AG04450 (cell line): ENCODE measurements around the gene HEPACAM2. TPM values are rescaled to one million over a fixed set of nuclear protein-coding genes. Genes with fewer than 3 reads are reported as not detected.

ENCODE experiments used
- CTCF ChIA-PET: fragments of 300-600, 350-600 bp; formaldehyde crosslinking; extraction: SDS; loops from one replicate; lab custom pipeline; 2022; ENCODE audit warnings: antibody characterized with exemption, inconsistent platforms; lab: Charles Lee
- POLR2A ChIA-PET: fragments of 350-600 bp; formaldehyde crosslinking; extraction: SDS; loops from one replicate; lab custom pipeline; 2021; ENCODE audit warnings: antibody characterized with exemption, inconsistent platforms; lab: Yijun Ruan, JAX
- DNase-seq: peaks from one replicate; pipeline ENCODE4 v3.0.0-alpha.2; 2011; ENCODE audit warnings: low read depth, low spot score
- H3K27ac ChIP-seq: one replicate; pipeline ENCODE4 v1.5.1; 2012; ENCODE audit warnings: low read depth, low read length, control low read depth
- H3K27me3 ChIP-seq: one replicate; pipeline ENCODE4 v1.6.0; 2012; ENCODE audit warnings: low read length; ENCODE audit not compliant: control insufficient read depth, insufficient read depth
- H3K4me3 ChIP-seq: 2 replicates; pipeline ENCODE4 v1.5.1; 2011; ENCODE audit warnings: mild to moderate bottlenecking, low read depth, low read length, control low read depth
- H3K9me3 ChIP-seq: 2 replicates; pipeline ENCODE4 v1.5.1; 2012; ENCODE audit warnings: low read length; ENCODE audit not compliant: control insufficient read depth, insufficient read depth
- CTCF ChIP-seq: IDR thresholded peaks from 2 replicates; pipeline ENCODE4 v1.5.1; 2011; ENCODE audit warnings: low read depth, low read length, control low read depth, inconsistent platforms
- polyA plus RNA-seq: library from polyadenylated mRNA; depleted of rRNA; stranded (reverse); fragments of >200 nt; gene quantifications from 2 replicates; pipeline ENCODE4 v1.2.3, GENCODE V29; 2011

The HEPACAM2 gene
- polyA plus RNA-seq, 1 experiment, result not detected

- H3K27me3 ChIP-seq, result no peaks in the 10 kb centered on the region
- POLR2A ChIA-PET, result no interaction called here
- peak; percentile 10 for DNase-seq
- H3K9me3 ChIP-seq, result no peaks in the 10 kb centered on the region
- peak; percentile 49 for TF ChIP-seq CTCF
- no peak overlapping the region for H3K4me3 ChIP-seq
- CTCF ChIA-PET, result interaction anchor here (0.6 to 9.4 kb wide), 33 partner anchors 9 to 977 kb away, joined by 3 to 180 read pairs (median 4); partner anchors contain the start of gene VPS50
- no peak overlapping the region for H3K27ac ChIP-seq
These were observed 19.5 kb upstream of the HEPACAM2 start for GRCh38 chr7:93245525-93246432.

GRCh38 chr7:93242106-93242505 is 15.8 kb upstream of the HEPACAM2 start:
- ChIA-PET POLR2A (no interaction called here), CTCF (interaction anchor here (1.4 to 9.4 kb wide), 4 partner anchors 13 to 308 kb away, joined by 6 to 180 read pairs (median 13); no protein-coding TSS in a partner anchor)
- no peak for TF ChIP-seq CTCF
- Histone ChIP-seq H3K4me3 (no peak overlapping the region), H3K9me3 (no peaks in the 10 kb centered on the region), H3K27ac (no peak overlapping the region), H3K27me3 (no peaks in the 10 kb centered on the region)
- DNase-seq, result no peak

GRCh38 chr7:93239824-93240223 is 13.6 kb upstream of the HEPACAM2 start:
- POLR2A ChIA-PET, result no interaction called here
- no peak for DNase-seq
- CTCF ChIA-PET, result interaction anchor here (1.4 to 9.4 kb wide), 2 partner anchors 12 to 310 kb away, joined by 6 to 180 read pairs; no protein-coding TSS in a partner anchor
- H3K4me3 ChIP-seq, result no peak overlapping the region
- H3K27me3 ChIP-seq, result no peaks in the 10 kb centered on the region
- no peak overlapping the region for H3K27ac ChIP-seq
- no peak for TF ChIP-seq CTCF
- H3K9me3 ChIP-seq, result no peaks in the 10 kb centered on the region

GRCh38 chr7:93238748-93239147 is 12.5 kb upstream of the HEPACAM2 start:
- no peaks in the 10 kb centered on the region for H3K27me3 ChIP-seq
- H3K27ac ChIP-seq, result no peak overlapping the region
- ChIA-PET CTCF (interaction anchor here (1.4 to 9.4 kb wide), 2 partner anchors 11 to 311 kb away, joined by 6 to 180 read pairs; no protein-coding TSS in a partner anchor), POLR2A (no interaction called here)
- no peak for DNase-seq
- no peaks in the 10 kb centered on the region for H3K9me3 ChIP-seq
- TF ChIP-seq CTCF, result no peak
- H3K4me3 ChIP-seq, result no peak overlapping the region

- Histone ChIP-seq H3K4me3 (no peak overlapping the region), H3K9me3 (no peaks in the 10 kb centered on the region), H3K27me3 (no peaks in the 10 kb centered on the region), H3K27ac (no peak overlapping the region)
- no peak for DNase-seq
- ChIA-PET CTCF (no interaction called here), POLR2A (no interaction called here)
- no peak for TF ChIP-seq CTCF
These were observed 11.9 kb upstream of the HEPACAM2 start for GRCh38 chr7:93238131-93238530.
